HG03469 (cell line): ENCODE measurements around the gene LRRC32.

Experiments
- ATAC-seq: cut with Tn5 transposase; IDR thresholded peaks from one replicate; pipeline ENCODE4 v1.9.1; 2021; ENCODE audit warnings: mild to moderate bottlenecking, moderate library complexity, moderate number of reproducible peaks; ENCODE audit not compliant: unreplicated experiment

Gene LRRC32

DNA sequence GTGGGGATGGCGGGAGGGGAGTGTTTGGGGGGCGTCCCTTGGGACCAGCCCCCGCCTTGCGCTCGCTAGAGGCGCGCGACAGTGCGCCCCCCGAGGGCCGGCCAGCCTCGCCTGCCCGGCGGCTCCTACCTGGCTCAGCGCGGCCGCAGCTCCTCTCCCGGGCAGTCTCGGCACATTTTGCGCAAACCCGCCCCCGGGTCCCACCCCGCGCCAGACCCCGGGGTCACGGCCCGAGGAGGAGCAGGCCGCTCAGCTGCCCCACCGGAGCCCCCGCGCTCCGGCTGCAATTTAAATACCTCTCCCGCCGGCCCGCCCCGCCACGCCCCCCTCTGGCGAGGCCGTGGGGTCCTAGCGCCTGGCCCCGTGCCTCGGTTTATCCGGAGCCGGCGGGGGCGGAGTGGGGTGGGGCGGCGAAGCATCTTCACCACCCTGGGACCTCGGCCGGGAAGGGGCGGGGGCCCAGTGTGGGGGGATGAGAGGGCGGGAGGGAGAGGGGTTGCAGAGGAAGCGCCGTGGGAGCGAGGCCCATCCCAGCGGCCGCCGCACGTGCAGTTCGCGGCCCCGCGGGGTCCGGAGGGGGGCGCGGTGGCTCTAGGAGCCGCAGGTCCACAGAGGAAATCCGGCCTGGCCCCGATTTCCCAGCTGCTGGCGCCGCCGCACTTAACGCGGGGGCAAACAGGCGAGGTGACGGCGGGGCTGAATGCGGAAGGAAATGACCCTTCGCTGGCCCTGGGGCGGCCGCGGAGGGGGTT lies at the start of gene LRRC32:
LRRC32 (minus strand) TSS at position 263 of the 752 bp plus-strand sequence. CDS start 4,793 bp downstream, outside the sequence.
- no peak for ATAC-seq

GRCh38 chr11:76719686-76720085 lies 49.1 kb upstream of the LRRC32 start:
- ATAC-seq, result no peak

GRCh38 chr11:76719281-76719680 lies 48.7 kb upstream of the LRRC32 start:
- ATAC-seq, result no peak

DNA sequence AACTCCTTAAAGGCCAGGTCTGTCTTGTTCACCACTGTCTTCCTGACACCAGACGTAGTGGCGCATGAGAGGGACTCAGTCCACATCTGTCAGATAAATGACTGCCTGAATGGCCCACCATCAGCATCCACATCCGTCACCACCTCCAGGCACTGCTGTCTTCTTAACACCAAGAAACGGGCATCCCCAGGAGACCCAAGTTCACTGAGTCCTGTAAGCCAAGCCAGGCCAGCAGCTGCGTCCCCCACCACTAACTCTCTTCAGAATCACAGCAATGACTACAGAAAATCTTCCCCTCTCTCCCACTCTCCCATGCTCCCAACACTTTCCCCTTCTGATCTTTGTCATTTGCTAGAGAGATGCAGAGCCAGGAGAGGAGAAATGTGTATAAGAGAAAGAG lies 47.3 kb upstream of the LRRC32 start:
- no peak for ATAC-seq

DNA sequence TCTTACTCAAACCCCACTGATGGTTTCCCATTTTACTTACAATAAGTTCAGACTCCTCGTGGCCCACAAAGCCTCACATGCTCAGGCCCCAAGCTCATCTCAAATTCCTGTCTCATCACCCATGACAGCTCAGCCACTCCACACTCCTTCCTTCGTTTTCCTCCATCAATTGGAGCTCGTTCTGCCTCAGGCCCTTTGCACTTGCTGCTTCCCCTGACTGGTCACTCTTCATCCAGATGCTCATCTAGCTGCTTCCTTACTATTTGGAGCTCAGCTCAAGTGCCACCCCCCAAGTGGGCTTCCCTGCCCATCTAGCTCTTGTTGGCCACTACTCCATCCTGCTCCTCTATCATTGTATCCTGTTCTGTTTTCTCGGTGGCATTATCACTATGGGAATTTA lies 46.8 kb upstream of the LRRC32 start:
- ATAC-seq, result no peak

GRCh38 chr11:76716268-76716667 lies 45.7 kb upstream of the LRRC32 start:
- no peak for ATAC-seq

DNA sequence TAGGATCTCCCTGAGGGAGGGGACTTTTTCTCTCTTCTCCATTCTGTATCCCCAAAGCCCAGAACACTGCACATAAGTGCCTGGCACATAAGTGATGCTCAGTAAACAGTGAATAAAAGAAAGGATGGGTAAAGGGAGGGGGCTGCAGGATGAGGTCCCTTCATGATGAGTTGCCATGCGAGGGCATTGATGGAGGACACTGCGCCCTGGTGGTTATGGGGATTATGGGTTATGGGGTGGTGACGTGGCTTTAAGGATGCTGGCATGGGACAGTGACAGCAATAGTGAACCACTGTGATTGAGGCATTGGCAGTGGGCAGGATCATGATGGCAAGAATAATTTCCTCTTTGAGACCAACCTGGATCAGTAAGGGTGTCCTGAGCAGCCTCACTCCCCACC lies 43.9 kb upstream of the LRRC32 start:
- ATAC-seq, result no peak

GRCh38 chr11:76713499-76713898 lies 43.0 kb upstream of the LRRC32 start:
- ATAC-seq, result no peak

DNA sequence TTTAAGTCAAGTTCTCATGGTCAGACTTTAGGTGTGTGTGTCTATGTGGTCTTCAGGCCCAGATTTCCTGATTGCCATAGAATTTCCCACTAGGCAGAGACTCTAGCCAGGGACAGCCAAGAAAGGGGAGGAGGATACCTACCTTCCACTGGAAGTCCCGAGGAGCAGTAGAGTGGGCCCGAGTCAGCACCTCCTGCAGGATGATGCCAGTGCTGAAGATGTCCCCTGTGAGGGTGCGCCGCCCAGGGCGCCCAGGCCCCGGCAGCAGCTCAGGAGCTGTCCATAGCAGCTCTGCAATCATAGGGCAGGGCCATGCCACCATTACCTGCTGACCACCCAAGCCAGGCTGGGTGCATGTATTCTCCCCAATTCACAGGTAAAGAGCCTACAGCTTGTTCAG lies 41.6 kb upstream of the LRRC32 start:
- no peak for ATAC-seq

GRCh38 chr11:76709756-76710155 lies 39.2 kb upstream of the LRRC32 start:
- no peak for ATAC-seq

DNA sequence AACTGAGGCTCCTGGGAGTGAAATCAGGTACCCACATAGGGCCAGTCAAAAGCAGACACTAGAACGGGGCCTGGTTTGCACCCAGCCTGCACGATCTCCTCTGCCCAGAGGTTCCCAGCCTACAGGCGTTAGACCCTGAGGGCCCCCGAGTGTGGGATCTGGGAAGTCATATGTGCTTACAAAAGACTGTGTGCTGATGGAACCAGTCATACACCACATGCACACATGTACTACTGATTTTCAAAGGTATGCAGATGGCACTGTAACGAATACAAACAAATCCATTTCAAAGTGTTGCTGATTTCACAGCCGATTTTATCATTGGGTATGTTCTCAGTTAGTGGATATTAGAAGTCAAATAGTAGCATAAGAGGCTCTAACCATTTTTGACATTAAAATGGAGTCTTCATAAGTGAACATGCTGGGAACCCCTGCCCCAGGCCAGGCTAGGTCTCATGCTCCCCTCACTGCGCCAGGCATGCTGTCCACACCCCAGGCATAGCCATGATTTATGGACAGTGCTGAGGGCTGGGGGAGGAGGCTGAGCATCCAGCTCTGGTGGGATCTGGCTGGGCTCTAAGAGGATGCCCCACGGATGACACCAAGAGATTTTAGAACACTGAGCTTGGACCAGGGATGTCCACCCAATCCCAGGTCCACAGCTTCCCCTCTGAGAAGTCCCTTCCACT lies 38.6 kb upstream of the LRRC32 start:
- ATAC-seq, result no peak

GRCh38 chr11:76707293-76707825 lies 36.8 kb upstream of the LRRC32 start:
- ATAC-seq, result no peak

GRCh38 chr11:76706667-76707066 lies 36.1 kb upstream of the LRRC32 start:
- ATAC-seq, result no peak

DNA sequence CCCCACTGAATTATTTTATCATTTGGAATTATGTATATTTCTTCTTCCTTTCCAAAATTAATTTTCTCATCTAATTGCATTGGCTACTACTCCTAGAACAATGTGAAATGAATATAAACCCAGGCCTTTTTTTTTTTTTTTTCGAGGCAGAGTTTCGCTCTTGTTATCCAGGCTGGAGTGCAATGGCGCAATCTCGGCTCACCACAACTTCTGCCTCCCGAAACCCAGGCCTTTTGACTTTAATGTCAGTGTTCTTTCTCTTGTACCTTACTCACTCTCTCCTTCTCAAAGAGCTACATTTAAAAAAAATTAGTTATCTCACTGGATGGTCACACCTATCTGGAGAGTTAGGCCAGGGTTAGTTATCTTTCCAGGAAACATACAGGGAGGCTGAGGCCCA lies 35.3 kb upstream of the LRRC32 start:
- ATAC-seq, result no peak

DNA sequence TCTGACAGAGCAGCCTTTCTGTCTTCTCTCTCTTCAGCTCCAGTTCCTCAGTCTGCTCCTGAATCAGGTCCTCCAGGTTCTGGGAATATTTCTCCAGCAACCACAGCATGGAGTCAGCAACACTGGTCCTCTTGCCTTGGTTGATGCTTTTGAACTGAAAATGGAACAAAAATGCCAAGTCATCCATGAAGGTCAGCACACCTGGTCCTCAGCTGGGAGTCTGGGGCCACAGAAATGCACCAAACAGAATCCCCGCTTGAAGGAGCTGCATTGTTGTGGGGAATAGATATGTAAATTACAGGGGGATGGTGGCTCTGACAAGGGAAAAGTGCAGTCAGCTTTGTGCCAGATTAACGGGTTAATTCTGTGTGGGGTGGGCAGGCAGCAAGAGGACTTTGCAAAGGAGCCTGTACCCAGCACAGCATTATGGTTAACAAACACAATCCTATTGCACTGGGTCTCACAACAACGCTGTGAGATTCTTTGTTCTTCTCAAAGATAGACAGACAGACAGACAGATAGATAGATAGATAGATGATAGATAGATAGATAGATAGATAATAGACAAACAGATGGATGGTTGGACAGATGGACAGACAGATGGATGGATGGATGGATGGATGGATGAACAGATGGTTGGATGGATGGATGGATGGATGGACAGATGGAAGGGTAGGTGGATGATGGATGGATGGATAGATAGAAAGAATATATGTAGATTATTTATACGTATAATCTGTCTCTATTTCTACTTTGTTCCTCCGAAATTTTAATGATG lies 33.8 kb upstream of the LRRC32 start:
- ATAC-seq, result no peak

DNA sequence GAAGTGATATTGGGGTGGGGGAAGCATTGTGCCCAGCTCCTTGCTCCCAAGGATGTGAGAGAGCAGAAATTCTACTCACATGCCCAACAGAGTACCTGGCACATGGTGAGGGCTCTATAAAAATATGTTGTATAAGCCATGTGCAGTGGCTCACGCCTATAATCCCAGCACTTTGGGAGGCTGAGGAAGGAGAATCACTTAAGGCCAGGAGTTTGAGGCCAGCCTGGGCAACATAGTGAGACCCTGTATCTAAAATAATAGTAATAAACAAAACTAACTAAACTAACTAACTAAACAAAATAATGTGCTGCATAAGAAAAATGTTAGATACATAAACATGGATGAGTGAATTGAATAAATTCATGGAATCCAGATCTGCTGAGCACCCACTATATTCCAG lies 33.2 kb upstream of the LRRC32 start:
- no peak for ATAC-seq

GRCh38 chr11:76702336-76703128 lies 32.0 kb upstream of the LRRC32 start:
- ATAC-seq, result no peak

GRCh38 chr11:76701294-76702040 lies 30.9 kb upstream of the LRRC32 start:
- ATAC-seq, result no peak

DNA sequence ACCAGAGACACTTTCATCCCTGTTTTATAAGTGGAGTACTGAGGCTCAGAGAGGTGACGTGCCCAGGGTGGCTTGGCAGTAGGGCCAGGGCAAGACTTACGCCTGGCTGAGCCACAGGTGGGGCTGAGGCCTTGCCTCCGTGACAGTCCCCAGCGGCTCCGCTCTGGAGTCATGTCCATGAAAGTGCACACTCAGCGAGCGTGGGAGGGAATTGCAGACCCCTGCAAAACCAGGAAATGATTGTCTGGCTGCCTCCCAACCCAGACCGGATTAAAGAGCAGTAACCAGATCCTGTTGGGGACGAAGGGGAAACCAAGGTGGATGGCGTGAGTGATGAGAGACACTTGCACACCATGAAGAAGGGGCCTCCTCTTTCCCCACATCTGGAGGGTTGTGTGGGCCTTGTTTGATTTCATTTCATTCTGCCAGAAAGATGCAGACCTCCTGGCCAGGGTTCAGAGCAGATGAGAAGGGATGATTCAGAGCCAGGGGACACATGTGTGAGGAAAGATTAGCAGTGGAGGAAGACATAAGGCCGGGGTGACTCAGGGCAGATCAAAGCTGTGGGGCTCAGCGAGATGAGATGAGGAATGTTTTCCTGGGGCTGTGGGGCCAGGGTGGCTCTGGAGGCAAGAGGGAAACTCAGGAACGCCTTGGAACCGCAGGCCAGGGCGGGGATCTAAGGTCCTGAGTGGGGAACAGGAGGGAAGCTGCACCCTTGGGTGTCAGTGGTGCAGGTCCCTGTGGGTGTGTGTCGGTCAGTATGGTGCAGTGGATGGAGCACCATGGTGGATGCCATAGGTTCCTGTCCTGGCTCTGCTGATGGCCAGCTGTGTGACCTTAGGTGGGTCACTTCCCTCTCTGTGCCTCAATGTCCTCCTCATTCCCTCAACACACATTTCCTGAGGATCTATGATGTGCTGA lies 29.9 kb upstream of the LRRC32 start:
- no peak for ATAC-seq
